Activated T-helper 17 cell treated with anti-CD3 and anti-CD28 coated beads, Interleukin-2, amount 50 U/mL, for 72 hours (primary cell): ENCODE data around the gene RGS11. TPM values are rescaled to one million over a fixed set of nuclear protein-coding genes. Genes with fewer than 3 reads are reported as not detected.
"Not testable (repeated sequence)": the region's sequence is repeated elsewhere in the genome, so short reads cannot be mapped to it uniquely, and the experiment has no call there.

ENCODE experiments used
- ATAC-seq: fragments of 150-1000 bp; cut with Tn5 transposase; replicated peaks from 2 replicates; pipeline ENCODE4 v1.10.0; 2021; ENCODE audit warnings: mild to moderate bottlenecking, moderate library complexity
- H3K27ac Mint-ChIP-seq: one replicate; pipeline ENCODE4 v1.8.0; 2022; ENCODE audit warnings: mixed read lengths
- H3K27me3 Mint-ChIP-seq: one replicate; pipeline ENCODE4 v1.8.0; 2022; ENCODE audit warnings: mixed read lengths
- H3K36me3 Mint-ChIP-seq: one replicate; pipeline ENCODE4 v1.8.0; 2022; ENCODE audit warnings: low read depth, mild to moderate bottlenecking, mixed read lengths
- H3K4me1 Mint-ChIP-seq: one replicate; pipeline ENCODE4 v1.8.0; 2022; ENCODE audit warnings: mixed read lengths
- H3K4me3 Mint-ChIP-seq: one replicate; pipeline ENCODE4 v1.8.0; 2022; ENCODE audit warnings: mild to moderate bottlenecking, mixed read lengths
- H3K9me3 Mint-ChIP-seq: one replicate; pipeline ENCODE4 v1.8.0; 2022; ENCODE audit warnings: mixed read lengths
- total RNA-seq, 2 donors: library from RNA; stranded (reverse); gene quantifications; one replicate each; pipeline ENCODE4 v1.2.3, GENCODE V29; 2022

The RGS11 gene
- total RNA-seq, 2 donors from 2014 or later: 0.11 TPM; not detected in 1

- no peaks in the 10 kb centered on the region for H3K9me3 Mint-ChIP-seq
- peaks cover 7% of the 10 kb centered on the region for H3K4me1 Mint-ChIP-seq
- H3K4me3 Mint-ChIP-seq: no peak overlapping the region
- H3K36me3 Mint-ChIP-seq: peaks cover 8% of the 10 kb centered on the region
- no peaks in the 10 kb centered on the region for H3K27me3 Mint-ChIP-seq
- ATAC-seq: no peak
- no peak overlapping the region for H3K27ac Mint-ChIP-seq
Measured at GRCh38 chr16:249431-249830, 26.3 kb downstream of the RGS11 start.

GRCh38 chr16:247027-247426 is 28.7 kb downstream of the RGS11 start:
- ATAC-seq: no peak
- Mint-ChIP-seq H3K9me3 (no peaks in the 10 kb centered on the region), H3K4me1 (no peaks in the 10 kb centered on the region), H3K36me3 (peaks cover 8% of the 10 kb centered on the region), H3K27ac (no peak overlapping the region), H3K27me3 (no peaks in the 10 kb centered on the region), H3K4me3 (no peak overlapping the region)

- H3K27ac Mint-ChIP-seq: no peak overlapping the region
- H3K4me3 Mint-ChIP-seq: no peak overlapping the region
- no peak for ATAC-seq
- no peaks in the 10 kb centered on the region for H3K27me3 Mint-ChIP-seq
- no peaks in the 10 kb centered on the region for H3K4me1 Mint-ChIP-seq
- H3K36me3 Mint-ChIP-seq: peaks cover under 1% of the 10 kb centered on the region
- H3K9me3 Mint-ChIP-seq: no peaks in the 10 kb centered on the region
Measured at GRCh38 chr16:245105-245504, 30.6 kb downstream of the RGS11 start.

GRCh38 chr16:243348-243747 is 32.4 kb downstream of the RGS11 start:
- no peaks in the 10 kb centered on the region for H3K27me3 Mint-ChIP-seq
- H3K4me3 Mint-ChIP-seq: no peak overlapping the region
- no peaks in the 10 kb centered on the region for H3K36me3 Mint-ChIP-seq
- H3K4me1 Mint-ChIP-seq: no peaks in the 10 kb centered on the region
- H3K27ac Mint-ChIP-seq: no peak overlapping the region
- H3K9me3 Mint-ChIP-seq: no peaks in the 10 kb centered on the region
- ATAC-seq: no peak

- no peaks in the 10 kb centered on the region for H3K36me3 Mint-ChIP-seq
- no peak overlapping the region for H3K4me3 Mint-ChIP-seq
- no peak for ATAC-seq
- H3K9me3 Mint-ChIP-seq: no peaks in the 10 kb centered on the region
- no peak overlapping the region for H3K27ac Mint-ChIP-seq
- H3K4me1 Mint-ChIP-seq: peaks cover under 1% of the 10 kb centered on the region
- no peaks in the 10 kb centered on the region for H3K27me3 Mint-ChIP-seq
Measured at GRCh38 chr16:242281-242680, 33.5 kb downstream of the RGS11 start.

GRCh38 chr16:240559-240958 is 35.2 kb downstream of the RGS11 start:
- Mint-ChIP-seq H3K27ac (no peak overlapping the region), H3K27me3 (no peaks in the 10 kb centered on the region), H3K4me1 (peaks cover 3% of the 10 kb centered on the region), H3K9me3 (no peaks in the 10 kb centered on the region), H3K36me3 (no peaks in the 10 kb centered on the region), H3K4me3 (no peak overlapping the region)
- ATAC-seq: no peak

GRCh38 chr16:239948-240277 is 35.8 kb downstream of the RGS11 start:
- Mint-ChIP-seq H3K4me1 (peaks cover 3% of the 10 kb centered on the region), H3K9me3 (no peaks in the 10 kb centered on the region), H3K4me3 (no peak overlapping the region), H3K36me3 (no peaks in the 10 kb centered on the region), H3K27me3 (no peaks in the 10 kb centered on the region), H3K27ac (no peak overlapping the region)
- no peak for ATAC-seq

GRCh38 chr16:234468-235305 is 41.1 kb downstream of the RGS11 start, which contains the start of gene FAM234A:
Gene FAM234A (plus strand): TSS chr16:234821. CDS start chr16:254414, 19,593 bp downstream.
- Mint-ChIP-seq H3K27ac (peak within 1 kb of the TSS; percentile 98), H3K4me1 (peaks cover 3% of the 10 kb centered on the region), H3K36me3 (no peaks in the 10 kb centered on the region), H3K4me3 (peak within 1 kb of the TSS; percentile 83), H3K27me3 (no peaks in the 10 kb centered on the region), H3K9me3 (no peaks in the 10 kb centered on the region)
- peak; percentile 94 for ATAC-seq

- H3K4me3 Mint-ChIP-seq: no peak overlapping the region
- H3K4me1 Mint-ChIP-seq: peaks cover 11% of the 10 kb centered on the region
- H3K27ac Mint-ChIP-seq: no peak overlapping the region
- H3K36me3 Mint-ChIP-seq: peaks cover 26% of the 10 kb centered on the region
- ATAC-seq: no peak
- H3K27me3 Mint-ChIP-seq: no peaks in the 10 kb centered on the region
- H3K9me3 Mint-ChIP-seq: no peaks in the 10 kb centered on the region
Measured at GRCh38 chr16:230949-231348, 44.8 kb downstream of the RGS11 start.

GRCh38 chr16:230351-230750 is 45.4 kb downstream of the RGS11 start:
- ATAC-seq, H3K9me3 Mint-ChIP-seq, H3K27me3 Mint-ChIP-seq, H3K27ac Mint-ChIP-seq: not testable (repeated sequence)
- H3K4me1 Mint-ChIP-seq: peaks cover 11% of the 10 kb centered on the region
- peaks cover 32% of the 10 kb centered on the region for H3K36me3 Mint-ChIP-seq
- H3K4me3 Mint-ChIP-seq: peak overlapping the region; percentile 89

GRCh38 chr16:229731-230281 is 45.9 kb downstream of the RGS11 start:
- Mint-ChIP-seq H3K4me3 (peak overlapping the region; percentile 89), H3K36me3 (peaks cover 36% of the 10 kb centered on the region), H3K27me3 (no peaks in the 10 kb centered on the region), H3K9me3 (no peaks in the 10 kb centered on the region), H3K27ac (peak overlapping the region; percentile 86), H3K4me1 (peaks cover 11% of the 10 kb centered on the region)
- ATAC-seq: no peak

- H3K4me3 Mint-ChIP-seq: peak within 1 kb of the TSS; percentile 89
- peak; percentile 94 for ATAC-seq
- H3K9me3 Mint-ChIP-seq: no peaks in the 10 kb centered on the region
- no peaks in the 10 kb centered on the region for H3K27me3 Mint-ChIP-seq
- H3K36me3 Mint-ChIP-seq: peaks cover 43% of the 10 kb centered on the region
- peak within 1 kb of the TSS; percentile 86 for H3K27ac Mint-ChIP-seq
- peaks cover 11% of the 10 kb centered on the region for H3K4me1 Mint-ChIP-seq
Measured at GRCh38 chr16:228852-229730, 46.7 kb downstream of the RGS11 start, which contains the start of gene LUC7L. Gene LUC7L (minus strand): TSS chr16:229449. CDS start chr16:229339, 110 bp downstream.

- Mint-ChIP-seq H3K4me3 (peak overlapping the region; percentile 89), H3K9me3 (no peaks in the 10 kb centered on the region), H3K27me3 (no peaks in the 10 kb centered on the region), H3K27ac (peak overlapping the region; percentile 86), H3K36me3 (peaks cover 51% of the 10 kb centered on the region), H3K4me1 (peaks cover 11% of the 10 kb centered on the region)
- peak; percentile 32 for ATAC-seq
Measured at GRCh38 chr16:228151-228851, 47.4 kb downstream of the RGS11 start.

GRCh38 chr16:220021-220420 is 55.7 kb downstream of the RGS11 start:
- Mint-ChIP-seq H3K9me3 (no peaks in the 10 kb centered on the region), H3K36me3 (peaks cover 99% of the 10 kb centered on the region), H3K4me3 (no peak overlapping the region), H3K4me1 (peaks cover 9% of the 10 kb centered on the region), H3K27me3 (no peaks in the 10 kb centered on the region), H3K27ac (no peak overlapping the region)
- no peak for ATAC-seq
